Hepatocyte (in vitro differentiated cells): ENCODE data around the gene SYNPO2. TPM values are rescaled to one million over a fixed set of nuclear protein-coding genes. Genes with fewer than 3 reads are reported as not detected.

ENCODE experiments used
- DNase-seq: peaks from one replicate; pipeline ENCODE4 v3.0.0-alpha.2; 2016; ENCODE audit warnings: low spot score
- H2AFZ ChIP-seq: fragments of 200-600 bp; sonication (generic); 2 replicates; pipeline ENCODE4 v1.6.0; 2016; ENCODE audit warnings: antibody characterized with exemption, mild to moderate bottlenecking
- H3K27ac ChIP-seq: fragments of 200-600 bp; sonication (generic); 2 replicates; pipeline ENCODE4 v1.5.1; 2016; ENCODE audit warnings: mild to moderate bottlenecking
- H3K27me3 ChIP-seq: fragments of 200-600 bp; sonication (generic); 2 replicates; pipeline ENCODE4 v1.6.1; 2016
- H3K36me3 ChIP-seq: fragments of 200-600 bp; sonication (generic); replicated peaks from 2 replicates; pipeline ENCODE4 v1.5.1; 2016; ENCODE audit warnings: low read depth; ENCODE audit not compliant: insufficient read depth
- H3K4me1 ChIP-seq: fragments of 200-600 bp; sonication (generic); 2 replicates; pipeline ENCODE4 v1.5.1; 2016; ENCODE audit warnings: mild to moderate bottlenecking, moderate library complexity; ENCODE audit not compliant: insufficient read depth
- H3K4me2 ChIP-seq: fragments of 200-600 bp; sonication (generic); 2 replicates; pipeline ENCODE4 v1.6.0; 2016
- H3K4me3 ChIP-seq: fragments of 200-600 bp; sonication (generic); 2 replicates; pipeline ENCODE4 v1.5.1; 2016; ENCODE audit warnings: mild to moderate bottlenecking
- H3K79me2 ChIP-seq: fragments of 200-600 bp; sonication (generic); 2 replicates; pipeline ENCODE4 v1.6.0; 2017; ENCODE audit warnings: mild to moderate bottlenecking
- H3K9me2 ChIP-seq: fragments of 200-600 bp; sonication (generic); replicated peaks from 2 replicates; pipeline ENCODE4 v1.6.0; 2017; ENCODE audit warnings: mild to moderate bottlenecking; ENCODE audit not compliant: insufficient read depth
- H3K9me3 ChIP-seq: fragments of 200-600 bp; sonication (generic); 2 replicates; pipeline ENCODE4 v1.5.1; 2016; ENCODE audit warnings: low read depth, mild to moderate bottlenecking
- H4K20me1 ChIP-seq: fragments of 200-600 bp; sonication (generic); 2 replicates; pipeline ENCODE4 v1.6.0; 2016; ENCODE audit warnings: mild to moderate bottlenecking; ENCODE audit not compliant: insufficient read depth, poor library complexity, severe bottlenecking
- EZH2 ChIP-seq: fragments of 200-600 bp; sonication (generic); IDR thresholded peaks from 2 replicates; pipeline ENCODE4 v1.6.1; 2016; ENCODE audit warnings: antibody characterized with exemption, mild to moderate bottlenecking, borderline replicate concordance
- EZH2phosphoT487 ChIP-seq: fragments of 200-600 bp; sonication (generic); IDR thresholded peaks from one replicate; pipeline ENCODE4 v1.6.1; 2018; ENCODE audit warnings: antibody characterized with exemption, mild to moderate bottlenecking, low read depth, moderate library complexity; ENCODE audit not compliant: unreplicated experiment, severe bottlenecking
- WGBS: methylation state at CpG from one replicate; pipeline ENCODE4 v1.1.6; 2016; ENCODE audit warnings: low lambda C conversion rate; ENCODE audit errors: missing lambda C conversion rate; 5-methylcytosine and 5-hydroxymethylcytosine counted together
- polyA plus RNA-seq: library from polyadenylated mRNA; unstranded; fragments of >200 nt; fragmentation: Nextera tagmentation; extraction: Ambion mirVana; gene quantifications from 2 replicates; pipeline ENCODE4 v1.2.1, GENCODE V29; 2016
- total RNA-seq: library from RNA; depleted of rRNA; stranded (reverse); fragments of >200 nt; gene quantifications from 2 replicates; pipeline ENCODE4 v1.2.3, GENCODE V29; 2014
- TF ChIP-seq, protein P1 (sequence below): fragments of 200-600 bp; sonication (generic); IDR thresholded peaks from 2 replicates; pipeline ENCODE4 v1.5.1; 2016; ENCODE audit warnings: antibody characterized with exemption, mild to moderate bottlenecking; ENCODE audit not compliant: poor library complexity

SYNPO2 gene
- total and polyA plus RNA-seq, 2 experiments from 2014 or later = 3.5 to 12.6 TPM

DNA sequence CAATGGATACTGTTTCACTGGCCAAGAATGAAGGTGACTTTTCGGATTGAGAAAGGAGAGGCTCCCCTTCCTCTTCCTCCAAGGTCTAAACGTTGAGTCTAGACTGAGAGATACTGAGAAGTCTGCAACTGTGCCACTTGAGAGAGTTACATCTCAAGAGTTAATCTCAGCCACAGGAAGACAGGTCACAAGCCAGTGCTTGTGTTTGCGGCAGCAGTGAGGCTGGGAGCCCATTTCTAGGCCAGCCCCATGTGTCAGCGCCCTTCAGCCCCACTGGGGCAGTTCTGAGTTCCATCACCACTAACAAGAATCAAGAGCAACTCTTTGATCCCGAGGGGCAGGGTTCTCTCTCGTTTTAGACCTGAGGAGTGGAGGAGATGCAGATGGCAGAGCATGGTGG is 45.4 kb upstream of the SYNPO2 start:
- H3K4me1 ChIP-seq = no peaks in the 10 kb centered on the region
- TF ChIP-seq, protein P1, sequence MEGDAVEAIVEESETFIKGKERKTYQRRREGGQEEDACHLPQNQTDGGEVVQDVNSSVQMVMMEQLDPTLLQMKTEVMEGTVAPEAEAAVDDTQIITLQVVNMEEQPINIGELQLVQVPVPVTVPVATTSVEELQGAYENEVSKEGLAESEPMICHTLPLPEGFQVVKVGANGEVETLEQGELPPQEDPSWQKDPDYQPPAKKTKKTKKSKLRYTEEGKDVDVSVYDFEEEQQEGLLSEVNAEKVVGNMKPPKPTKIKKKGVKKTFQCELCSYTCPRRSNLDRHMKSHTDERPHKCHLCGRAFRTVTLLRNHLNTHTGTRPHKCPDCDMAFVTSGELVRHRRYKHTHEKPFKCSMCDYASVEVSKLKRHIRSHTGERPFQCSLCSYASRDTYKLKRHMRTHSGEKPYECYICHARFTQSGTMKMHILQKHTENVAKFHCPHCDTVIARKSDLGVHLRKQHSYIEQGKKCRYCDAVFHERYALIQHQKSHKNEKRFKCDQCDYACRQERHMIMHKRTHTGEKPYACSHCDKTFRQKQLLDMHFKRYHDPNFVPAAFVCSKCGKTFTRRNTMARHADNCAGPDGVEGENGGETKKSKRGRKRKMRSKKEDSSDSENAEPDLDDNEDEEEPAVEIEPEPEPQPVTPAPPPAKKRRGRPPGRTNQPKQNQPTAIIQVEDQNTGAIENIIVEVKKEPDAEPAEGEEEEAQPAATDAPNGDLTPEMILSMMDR = no peak
- TF ChIP-seq EZH2phosphoT487 = no peak
- no peaks in the 10 kb centered on the region for H4K20me1 ChIP-seq
- H3K4me3 ChIP-seq = no peak overlapping the region
- H3K9me2 ChIP-seq = no peaks in the 10 kb centered on the region
- H3K79me2 ChIP-seq = no peaks in the 10 kb centered on the region
- no peaks in the 10 kb centered on the region for H3K36me3 ChIP-seq
- no peak for DNase-seq
- 79% methylated on average over 6 of the region's 6 CpGs for WGBS
- H3K27ac ChIP-seq = no peak overlapping the region
- H3K27me3 ChIP-seq = no peaks in the 10 kb centered on the region
- H2AFZ ChIP-seq = no peak overlapping the region
- H3K4me2 ChIP-seq = no peak overlapping the region
- no peaks in the 10 kb centered on the region for H3K9me3 ChIP-seq

DNA sequence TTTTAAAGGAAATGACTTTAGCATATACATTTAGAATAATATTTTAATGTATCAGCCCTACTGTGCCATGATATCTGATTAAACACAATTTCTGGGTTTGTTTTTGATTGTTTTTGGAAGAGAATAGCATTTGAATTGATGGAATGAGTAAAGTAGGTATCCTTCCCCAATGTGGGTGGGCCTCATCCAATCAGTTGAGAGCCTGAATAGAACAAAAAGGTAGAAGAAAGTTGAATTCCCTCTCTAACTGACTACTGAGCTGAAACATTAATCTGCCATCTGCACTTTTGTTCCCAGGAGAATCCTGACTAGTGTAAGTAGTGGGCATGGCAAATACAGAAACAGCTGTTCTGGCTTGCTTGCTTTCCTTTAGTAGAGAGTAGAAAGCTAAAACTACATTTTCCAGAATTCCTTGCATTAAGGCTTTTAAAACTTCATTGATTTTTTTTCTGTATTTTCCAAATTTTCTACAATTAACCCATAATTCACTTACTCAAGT is 43.1 kb upstream of the SYNPO2 start:
- no peaks in the 10 kb centered on the region for H3K9me3 ChIP-seq
- no peaks in the 10 kb centered on the region for H3K79me2 ChIP-seq
- no peaks in the 10 kb centered on the region for H3K4me1 ChIP-seq
- no peaks in the 10 kb centered on the region for H3K36me3 ChIP-seq
- H3K27ac ChIP-seq = no peak overlapping the region
- TF ChIP-seq, protein P1 = no peak
- TF ChIP-seq EZH2phosphoT487 = no peak
- no peak for TF ChIP-seq EZH2
- H3K9me2 ChIP-seq = no peaks in the 10 kb centered on the region
- no peak overlapping the region for H2AFZ ChIP-seq
- no peak overlapping the region for H3K4me3 ChIP-seq
- no peaks in the 10 kb centered on the region for H4K20me1 ChIP-seq
- H3K27me3 ChIP-seq = no peaks in the 10 kb centered on the region
- H3K4me2 ChIP-seq = no peak overlapping the region
- DNase-seq = no peak

DNA sequence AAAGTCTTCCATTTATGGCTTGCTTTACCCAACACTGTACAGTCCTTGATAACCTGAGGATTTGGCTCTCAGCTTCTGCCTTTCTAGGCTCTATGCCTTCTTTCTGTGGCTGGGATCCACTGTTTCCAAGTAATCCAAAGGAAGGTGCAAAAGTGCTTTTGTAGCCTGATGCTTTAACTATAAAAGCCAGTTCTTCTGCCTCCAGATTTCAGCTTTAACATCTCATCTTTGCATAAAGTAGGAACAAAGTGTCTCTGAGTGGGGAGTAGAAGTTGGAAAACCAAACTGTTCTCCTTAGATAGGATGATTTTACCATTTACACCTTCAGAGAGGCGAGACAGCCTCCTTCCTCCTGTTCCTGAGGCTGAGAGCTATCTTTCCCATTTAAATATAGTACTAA is 41.7 kb upstream of the SYNPO2 start:
- TF ChIP-seq, protein P1 = no peak
- TF ChIP-seq EZH2phosphoT487 (no peak), EZH2 (no peak)
- H3K4me3 ChIP-seq = no peak overlapping the region
- H4K20me1 ChIP-seq = no peaks in the 10 kb centered on the region
- WGBS = 82% methylated on average over 1 of the region's 1 CpG
- no peak for DNase-seq
- no peak overlapping the region for H3K4me2 ChIP-seq
- no peak overlapping the region for H3K27ac ChIP-seq
- no peak overlapping the region for H2AFZ ChIP-seq
- H3K79me2 ChIP-seq = no peaks in the 10 kb centered on the region
- H3K9me3 ChIP-seq = no peaks in the 10 kb centered on the region
- no peaks in the 10 kb centered on the region for H3K4me1 ChIP-seq
- no peaks in the 10 kb centered on the region for H3K27me3 ChIP-seq
- H3K9me2 ChIP-seq = no peaks in the 10 kb centered on the region
- H3K36me3 ChIP-seq = no peaks in the 10 kb centered on the region

DNA sequence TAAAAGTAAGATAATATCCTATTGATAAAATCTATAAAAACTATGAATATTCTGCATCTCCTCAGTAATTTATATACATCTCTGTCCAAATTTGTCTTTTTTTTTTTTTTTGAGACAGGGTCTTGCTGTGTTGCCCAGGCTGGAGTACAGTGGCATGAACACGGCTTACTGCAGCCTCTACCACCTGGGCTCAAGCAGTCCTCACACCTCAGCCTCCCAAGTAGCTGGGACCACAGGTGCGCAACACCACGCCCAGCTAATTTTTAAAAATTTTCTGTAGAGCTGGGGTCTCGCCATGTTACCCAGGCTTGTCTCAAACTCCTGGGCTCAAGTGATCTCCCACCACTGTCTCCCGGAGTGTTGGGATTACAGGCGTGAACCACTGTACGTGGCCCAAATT is 40.4 kb upstream of the SYNPO2 start:
- TF ChIP-seq EZH2phosphoT487 (no peak), EZH2 (no peak)
- TF ChIP-seq, protein P1 = no peak
- no peak overlapping the region for H3K4me2 ChIP-seq
- H3K36me3 ChIP-seq = no peaks in the 10 kb centered on the region
- H4K20me1 ChIP-seq = no peaks in the 10 kb centered on the region
- no peaks in the 10 kb centered on the region for H3K4me1 ChIP-seq
- no peaks in the 10 kb centered on the region for H3K79me2 ChIP-seq
- DNase-seq = no peak
- H3K27ac ChIP-seq = no peak overlapping the region
- no peaks in the 10 kb centered on the region for H3K27me3 ChIP-seq
- 83% methylated on average over 7 of the region's 7 CpGs for WGBS
- no peaks in the 10 kb centered on the region for H3K9me2 ChIP-seq
- no peaks in the 10 kb centered on the region for H3K9me3 ChIP-seq
- H2AFZ ChIP-seq = no peak overlapping the region
- H3K4me3 ChIP-seq = no peak overlapping the region
